HCT116 (cell line): Measurements from ENCODE around the gene STK17A. TPM values are rescaled to one million over a fixed set of nuclear protein-coding genes. Genes with fewer than 3 reads are reported as not detected.
A peak's percentile ranks its signal among the peaks of the same experiment; 100 is the strongest.

Source experiments
- ATAC-seq: fragments of 200-7000 bp; cut with Tn5 transposase; 2 replicates; pipeline ENCODE4 v1.9.1; 2020; ENCODE audit warnings: mild to moderate bottlenecking, moderate library complexity
- BruUV-seq: library from RNA; stranded (reverse); fragments of 400-500 nt; replicated peaks from 2 replicates; lab custom pipeline; 2021; lab: Mats Ljungman, UMichigan
- CTCF ChIA-PET: fragments of 300-600 bp; sonication (Branson Sonifier 250); formaldehyde crosslinking; loops from one replicate; lab custom pipeline; 2021; ENCODE audit warnings: antibody characterized with exemption; lab: Charles Lee
- POLR2A ChIA-PET: fragments of 300-600, 350-600 bp; sonication (Branson Sonifier 250); formaldehyde crosslinking; loops from one replicate; lab custom pipeline; 2021; ENCODE audit warnings: antibody characterized with exemption; lab: Charles Lee
- RAD21 ChIA-PET, 2 experiments: fragments of 300-600 bp; sonication (Branson Sonifier 250); formaldehyde crosslinking; loops; one replicate each; lab custom pipeline; 2023; ENCODE audit warnings: low total read pairs in 2 of 2; ENCODE audit not compliant: uncharacterized antibody in 2 of 2, unreplicated experiment in 2 of 2, low non-redundant PET in 1 of 2; lab: Charles Lee
- DNase-seq: peaks from one replicate; pipeline ENCODE4 v3.0.0-alpha.2; 2010; ENCODE audit warnings: low read depth, low spot score
- H2AFZ ChIP-seq: fragments of 200-600 bp; shearing (Covaris generic), sonication (generic); 2 replicates; pipeline ENCODE4 v1.6.1; 2017; ENCODE audit warnings: low read depth, mixed run types, mixed read lengths, antibody characterized with exemption, low read length; ENCODE audit not compliant: poor library complexity, severe bottlenecking
- H3K27ac ChIP-seq: 2 replicates; pipeline ENCODE4 v1.5.1; 2012; ENCODE audit warnings: low read depth, low read length
- H3K27me3 ChIP-seq: fragments of 200-600 bp; sonication (generic); 2 replicates; pipeline ENCODE4 v1.6.1; 2016; ENCODE audit warnings: mixed run types, low read length, mixed read lengths; ENCODE audit not compliant: insufficient read depth
- H3K36me3 ChIP-seq, 2 experiments: fragments of 200-500 bp in 1 of 2; fragments of 200-600 bp in 1 of 2; sonication (Bioruptor generic) in 1 of 2; sonication (generic) in 1 of 2; 2 replicates each; pipeline versions ENCODE4 v1.5.1 to v1.6.1; 2014 to 2016; ENCODE audit warnings: low read length in 2 of 2, inconsistent platforms in 1 of 2, mixed read lengths in 1 of 2, mixed run types in 1 of 2; ENCODE audit not compliant: insufficient read depth in 2 of 2, control insufficient read depth in 1 of 2
- H3K4me1 ChIP-seq, 2 experiments: fragments of 200-600 bp in 1 of 2; sonication (generic) in 1 of 2; 2 replicates each; pipeline versions ENCODE4 v1.5.1 to v1.6.1; 2012 to 2017; ENCODE audit warnings: low read length in 2 of 2, inconsistent platforms in 1 of 2, mild to moderate bottlenecking in 1 of 2, mixed read lengths in 1 of 2, mixed run types in 1 of 2, moderate library complexity in 1 of 2; ENCODE audit not compliant: insufficient read depth in 2 of 2, control insufficient read depth in 1 of 2
- H3K4me2 ChIP-seq: fragments of 200-600 bp; sonication (generic); 2 replicates; pipeline ENCODE4 v1.6.1; 2017; ENCODE audit warnings: mixed run types, low read length, mixed read lengths
- H3K4me3 ChIP-seq, 2 experiments: fragments of 200-600 bp in 1 of 2; sonication (generic) in 1 of 2; replicated peaks in 1 of 2; 2 replicates each; pipeline ENCODE4 v1.5.1; 2011 to 2016; ENCODE audit warnings: low read length in 2 of 2, control low read depth in 1 of 2, low read depth in 1 of 2, mild to moderate bottlenecking in 1 of 2, mixed read lengths in 1 of 2, mixed run types in 1 of 2
- H3K79me2 ChIP-seq: fragments of 200-600 bp; sonication (generic); 2 replicates; pipeline ENCODE4 v1.6.1; 2017; ENCODE audit warnings: mild to moderate bottlenecking, mixed run types, low read length, moderate library complexity, mixed read lengths; ENCODE audit not compliant: insufficient read depth
- H3K9ac ChIP-seq: fragments of 200-600 bp; sonication (generic); 2 replicates; pipeline ENCODE4 v1.6.1; 2016; ENCODE audit warnings: low read length, mixed read lengths
- H3K9me2 ChIP-seq: fragments of 200-600 bp; sonication (generic), shearing (Covaris generic); 2 replicates; pipeline ENCODE4 v1.6.1; 2017; ENCODE audit warnings: mixed run types, mild to moderate bottlenecking, moderate library complexity; ENCODE audit not compliant: insufficient read depth
- H3K9me3 ChIP-seq, 2 experiments: fragments of 200-500 bp in 1 of 2; fragments of 200-600 bp in 1 of 2; sonication (Bioruptor generic) in 1 of 2; sonication (generic) in 1 of 2; 2 replicates each; pipeline ENCODE4 v1.6.1; 2014 to 2017; ENCODE audit warnings: low read length in 2 of 2, mixed read lengths in 2 of 2, inconsistent platforms in 1 of 2, low read depth in 1 of 2, mild to moderate bottlenecking in 1 of 2, mixed run types in 1 of 2, moderate library complexity in 1 of 2; ENCODE audit not compliant: control insufficient read depth in 1 of 2, insufficient read depth in 1 of 2
- H4K20me1 ChIP-seq: fragments of 200-600 bp; sonication (generic), shearing (Covaris generic); 2 replicates; pipeline ENCODE4 v1.6.1; 2017; ENCODE audit warnings: mixed run types, mild to moderate bottlenecking, moderate library complexity; ENCODE audit not compliant: insufficient read depth
- CBX3 ChIP-seq: IDR thresholded peaks from 2 replicates; pipeline ENCODE4 v1.6.1; 2012; ENCODE audit warnings: low read depth
- CEBPB ChIP-seq: IDR thresholded peaks from 2 replicates; pipeline ENCODE4 v1.6.1; 2012; ENCODE audit warnings: low read depth
- EZH2 ChIP-seq: fragments of 200-600 bp; sonication (generic); IDR thresholded peaks from 2 replicates; pipeline ENCODE4 v1.6.1; 2017; ENCODE audit warnings: antibody characterized with exemption, mixed run types
- EZH2phosphoT487 ChIP-seq: fragments of 200-600 bp; IDR thresholded peaks from 2 replicates; pipeline ENCODE4 v1.6.1; 2018; ENCODE audit warnings: antibody characterized with exemption, borderline replicate concordance
- FOSL1 ChIP-seq: IDR thresholded peaks from 2 replicates; pipeline ENCODE4 v1.6.1; 2012; ENCODE audit warnings: low read depth
- JUND ChIP-seq: IDR thresholded peaks from 2 replicates; pipeline ENCODE4 v1.6.1; 2012
- POLR2A ChIP-seq: IDR thresholded peaks from 2 replicates; pipeline ENCODE4 v1.7.0; 2011; ENCODE audit warnings: borderline replicate concordance; ENCODE audit not compliant: insufficient read depth, insufficient read length; ENCODE audit errors: extremely low read depth
- POLR2AphosphoS5 ChIP-seq: IDR thresholded peaks from 2 replicates; pipeline ENCODE4 v1.6.1; 2011; ENCODE audit warnings: mild to moderate bottlenecking, low read depth, low read length, moderate library complexity
- RAD21 ChIP-seq: IDR thresholded peaks from 2 replicates; pipeline ENCODE4 v1.6.1; 2012; ENCODE audit warnings: low read depth, mild to moderate bottlenecking
- SP1 ChIP-seq: IDR thresholded peaks from 2 replicates; pipeline ENCODE4 v1.6.1; 2012; ENCODE audit warnings: low read depth
- SRF ChIP-seq: IDR thresholded peaks from 2 replicates; pipeline ENCODE4 v1.6.1; 2012; ENCODE audit warnings: low read depth
- TCF7L2 ChIP-seq: IDR thresholded peaks from 2 replicates; pipeline ENCODE4 v1.7.0; 2011; ENCODE audit warnings: borderline replicate concordance, inconsistent platforms; ENCODE audit not compliant: insufficient read depth, insufficient read length; ENCODE audit errors: extremely low read depth
- ZFX ChIP-seq: fragments of 450-650 bp; IDR thresholded peaks from 2 replicates; pipeline ENCODE4 v1.6.1; 2017
- ZNF274 ChIP-seq: fragments of 200-500 bp; sonication (Bioruptor generic); IDR thresholded peaks from 2 replicates; pipeline ENCODE4 v1.6.1; 2014; ENCODE audit warnings: mild to moderate bottlenecking, low read depth, low read length, inconsistent platforms
- intact Hi-C: fragments of 100-400 bp; cut with micrococcal nuclease; formaldehyde crosslinking; loops from 2 replicates; pipeline ENCODE4 v1.10.0; 2022
- total RNA-seq: library from RNA; stranded (reverse); gene quantifications from one replicate; pipeline ENCODE4 v1.2.1, GENCODE V29; 2021; ENCODE audit not compliant: unreplicated experiment
- TF ChIP-seq, protein P1 (sequence below): IDR thresholded peaks from 2 replicates; pipeline ENCODE4 v1.6.1; 2012; ENCODE audit warnings: low read depth
- TF ChIP-seq, protein P2 (sequence below), 3 experiments: fragments of 200-600 bp in 1 of 3; sonication (generic) in 1 of 3; IDR thresholded peaks in 2 of 3; conservative IDR thresholded peaks in 1 of 3; 2 replicates each; pipeline ENCODE4 v1.5.1; 2012 to 2017; ENCODE audit warnings: low read depth in 2 of 3, low read length in 2 of 3, antibody characterized with exemption in 1 of 3, borderline replicate concordance in 1 of 3, control low read depth in 1 of 3, mild to moderate bottlenecking in 1 of 3, mixed read lengths in 1 of 3, mixed run types in 1 of 3, moderate library complexity in 1 of 3; ENCODE audit not compliant: insufficient read depth in 1 of 3
- TF ChIP-seq, protein P3 (sequence below): IDR thresholded peaks from 2 replicates; pipeline ENCODE4 v1.6.1; 2012
- TF ChIP-seq, protein P4 (sequence below): IDR thresholded peaks from 2 replicates; pipeline ENCODE4 v1.6.1; 2011; ENCODE audit warnings: mild to moderate bottlenecking, low read length, moderate library complexity; ENCODE audit not compliant: insufficient replicate concordance; ENCODE audit errors: extremely low read depth

Gene STK17A
- total RNA-seq, 1 experiment from 2014 or later, result 14.8 TPM

DNA sequence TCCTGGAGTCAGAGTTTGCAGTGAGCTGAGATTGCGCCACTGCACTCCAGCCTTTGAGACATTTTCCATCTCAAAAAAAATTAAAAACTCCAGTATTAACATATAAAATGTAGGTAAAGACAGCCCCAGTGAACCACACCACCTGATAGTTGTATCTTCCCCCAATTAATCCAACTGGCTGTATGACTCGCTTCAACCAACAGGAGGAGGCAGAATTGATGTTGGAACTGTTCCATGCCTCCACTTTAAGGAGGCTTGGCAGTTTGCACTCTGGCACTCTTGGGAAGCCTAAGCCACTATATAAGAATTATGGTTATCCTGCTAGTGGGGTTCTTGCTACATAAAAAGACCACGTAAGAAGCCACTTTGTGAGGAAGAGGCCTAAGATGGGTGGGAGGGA lies 72.7 kb downstream of the STK17A start:
- no peak overlapping the region for H2AFZ ChIP-seq
- H3K4me1 ChIP-seq, result peaks cover 22 to 40% of the 10 kb centered on the region in 2 experiments
- H3K36me3 ChIP-seq, result no peaks in the 10 kb centered on the region
- ATAC-seq (0 out of 2 replicates have a peak, but pooled peaks have one; percentile 44), DNase-seq (no peak)
- RAD21 ChIA-PET, result no interaction called here
- POLR2A ChIA-PET, result no interaction called here
- intact Hi-C loops, result loop anchor here (5.0 kb wide), 1 partner anchor 182 kb away; no protein-coding TSS in a partner anchor
- peaks cover 91% of the 10 kb centered on the region for H3K79me2 ChIP-seq
- BruUV-seq, result no TSS peak
- H3K9me3 ChIP-seq, result no peaks in the 10 kb centered on the region
- H3K4me2 ChIP-seq, result peak overlapping the region; percentile 8; the same call in 1 of the 2 replicates
- no peaks in the 10 kb centered on the region; the same call in 1 of the 2 replicates for H4K20me1 ChIP-seq
- H3K9me2 ChIP-seq, result no peaks in the 10 kb centered on the region
- no peak overlapping the region for H3K4me3 ChIP-seq
- TF ChIP-seq TCF7L2 (no peak), ZFX (no peak), CBX3 (no peak), POLR2AphosphoS5 (no peak), FOSL1 (no peak), ZNF274 (no peak), RAD21 (no peak), EZH2 (no peak), JUND (no peak), SRF (no peak), CEBPB (no peak), SP1 (no peak), EZH2phosphoT487 (no peak), POLR2A (no peak)
- TF ChIP-seq, protein P1, sequence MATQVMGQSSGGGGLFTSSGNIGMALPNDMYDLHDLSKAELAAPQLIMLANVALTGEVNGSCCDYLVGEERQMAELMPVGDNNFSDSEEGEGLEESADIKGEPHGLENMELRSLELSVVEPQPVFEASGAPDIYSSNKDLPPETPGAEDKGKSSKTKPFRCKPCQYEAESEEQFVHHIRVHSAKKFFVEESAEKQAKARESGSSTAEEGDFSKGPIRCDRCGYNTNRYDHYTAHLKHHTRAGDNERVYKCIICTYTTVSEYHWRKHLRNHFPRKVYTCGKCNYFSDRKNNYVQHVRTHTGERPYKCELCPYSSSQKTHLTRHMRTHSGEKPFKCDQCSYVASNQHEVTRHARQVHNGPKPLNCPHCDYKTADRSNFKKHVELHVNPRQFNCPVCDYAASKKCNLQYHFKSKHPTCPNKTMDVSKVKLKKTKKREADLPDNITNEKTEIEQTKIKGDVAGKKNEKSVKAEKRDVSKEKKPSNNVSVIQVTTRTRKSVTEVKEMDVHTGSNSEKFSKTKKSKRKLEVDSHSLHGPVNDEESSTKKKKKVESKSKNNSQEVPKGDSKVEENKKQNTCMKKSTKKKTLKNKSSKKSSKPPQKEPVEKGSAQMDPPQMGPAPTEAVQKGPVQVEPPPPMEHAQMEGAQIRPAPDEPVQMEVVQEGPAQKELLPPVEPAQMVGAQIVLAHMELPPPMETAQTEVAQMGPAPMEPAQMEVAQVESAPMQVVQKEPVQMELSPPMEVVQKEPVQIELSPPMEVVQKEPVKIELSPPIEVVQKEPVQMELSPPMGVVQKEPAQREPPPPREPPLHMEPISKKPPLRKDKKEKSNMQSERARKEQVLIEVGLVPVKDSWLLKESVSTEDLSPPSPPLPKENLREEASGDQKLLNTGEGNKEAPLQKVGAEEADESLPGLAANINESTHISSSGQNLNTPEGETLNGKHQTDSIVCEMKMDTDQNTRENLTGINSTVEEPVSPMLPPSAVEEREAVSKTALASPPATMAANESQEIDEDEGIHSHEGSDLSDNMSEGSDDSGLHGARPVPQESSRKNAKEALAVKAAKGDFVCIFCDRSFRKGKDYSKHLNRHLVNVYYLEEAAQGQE, result no peak
- TF ChIP-seq, protein P2, sequence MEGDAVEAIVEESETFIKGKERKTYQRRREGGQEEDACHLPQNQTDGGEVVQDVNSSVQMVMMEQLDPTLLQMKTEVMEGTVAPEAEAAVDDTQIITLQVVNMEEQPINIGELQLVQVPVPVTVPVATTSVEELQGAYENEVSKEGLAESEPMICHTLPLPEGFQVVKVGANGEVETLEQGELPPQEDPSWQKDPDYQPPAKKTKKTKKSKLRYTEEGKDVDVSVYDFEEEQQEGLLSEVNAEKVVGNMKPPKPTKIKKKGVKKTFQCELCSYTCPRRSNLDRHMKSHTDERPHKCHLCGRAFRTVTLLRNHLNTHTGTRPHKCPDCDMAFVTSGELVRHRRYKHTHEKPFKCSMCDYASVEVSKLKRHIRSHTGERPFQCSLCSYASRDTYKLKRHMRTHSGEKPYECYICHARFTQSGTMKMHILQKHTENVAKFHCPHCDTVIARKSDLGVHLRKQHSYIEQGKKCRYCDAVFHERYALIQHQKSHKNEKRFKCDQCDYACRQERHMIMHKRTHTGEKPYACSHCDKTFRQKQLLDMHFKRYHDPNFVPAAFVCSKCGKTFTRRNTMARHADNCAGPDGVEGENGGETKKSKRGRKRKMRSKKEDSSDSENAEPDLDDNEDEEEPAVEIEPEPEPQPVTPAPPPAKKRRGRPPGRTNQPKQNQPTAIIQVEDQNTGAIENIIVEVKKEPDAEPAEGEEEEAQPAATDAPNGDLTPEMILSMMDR (IDR thresholded peaks at IDR 0.05 in 2 of 3, conservative IDR thresholded peaks at IDR 0.05 in 1 of 3; ENCODE audit: borderline replicate concordance in 1 of 3, insufficient read depth in 1 of 3, low read depth in 2 of 3, low read length in 2 of 3), result no peak
- TF ChIP-seq, protein P3, sequence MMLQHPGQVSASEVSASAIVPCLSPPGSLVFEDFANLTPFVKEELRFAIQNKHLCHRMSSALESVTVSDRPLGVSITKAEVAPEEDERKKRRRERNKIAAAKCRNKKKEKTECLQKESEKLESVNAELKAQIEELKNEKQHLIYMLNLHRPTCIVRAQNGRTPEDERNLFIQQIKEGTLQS, result no peak
- TF ChIP-seq, protein P4, sequence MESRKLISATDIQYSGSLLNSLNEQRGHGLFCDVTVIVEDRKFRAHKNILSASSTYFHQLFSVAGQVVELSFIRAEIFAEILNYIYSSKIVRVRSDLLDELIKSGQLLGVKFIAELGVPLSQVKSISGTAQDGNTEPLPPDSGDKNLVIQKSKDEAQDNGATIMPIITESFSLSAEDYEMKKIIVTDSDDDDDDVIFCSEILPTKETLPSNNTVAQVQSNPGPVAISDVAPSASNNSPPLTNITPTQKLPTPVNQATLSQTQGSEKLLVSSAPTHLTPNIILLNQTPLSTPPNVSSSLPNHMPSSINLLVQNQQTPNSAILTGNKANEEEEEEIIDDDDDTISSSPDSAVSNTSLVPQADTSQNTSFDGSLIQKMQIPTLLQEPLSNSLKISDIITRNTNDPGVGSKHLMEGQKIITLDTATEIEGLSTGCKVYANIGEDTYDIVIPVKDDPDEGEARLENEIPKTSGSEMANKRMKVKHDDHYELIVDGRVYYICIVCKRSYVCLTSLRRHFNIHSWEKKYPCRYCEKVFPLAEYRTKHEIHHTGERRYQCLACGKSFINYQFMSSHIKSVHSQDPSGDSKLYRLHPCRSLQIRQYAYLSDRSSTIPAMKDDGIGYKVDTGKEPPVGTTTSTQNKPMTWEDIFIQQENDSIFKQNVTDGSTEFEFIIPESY, result no peak
- H3K9ac ChIP-seq, result no peak overlapping the region
- CTCF ChIA-PET, result interaction anchor here (1.3 kb wide), 1 partner anchor 73 kb away, joined by 4 read pairs; the partner anchor contains the start of gene STK17A
- no peaks in the 10 kb centered on the region for H3K27me3 ChIP-seq
- no peak overlapping the region for H3K27ac ChIP-seq
